ENCODE results near the gene KCNIP3.

The KCNIP3 gene

DNA sequence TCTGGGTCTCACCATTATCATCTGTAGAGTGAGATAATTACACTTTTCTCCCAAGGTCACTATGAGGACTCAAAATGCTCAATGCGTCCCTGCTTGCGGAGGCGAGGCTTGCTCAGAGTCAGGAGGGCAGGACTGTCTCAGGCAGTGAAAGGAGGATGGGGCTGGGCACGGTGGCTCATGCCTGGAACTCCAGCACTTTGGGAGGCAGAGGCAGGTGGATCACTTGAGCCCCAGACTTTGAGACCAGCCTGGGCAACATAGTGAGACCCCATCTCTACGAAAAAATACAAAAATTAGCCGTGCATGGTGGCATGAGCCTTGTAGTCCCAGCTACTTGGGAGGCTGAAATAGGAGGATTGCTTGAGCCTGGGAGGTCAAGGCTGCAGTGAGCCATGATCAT lies 1.8 kb upstream of the KCNIP3 start:
- DNase-seq: no peak

DNA sequence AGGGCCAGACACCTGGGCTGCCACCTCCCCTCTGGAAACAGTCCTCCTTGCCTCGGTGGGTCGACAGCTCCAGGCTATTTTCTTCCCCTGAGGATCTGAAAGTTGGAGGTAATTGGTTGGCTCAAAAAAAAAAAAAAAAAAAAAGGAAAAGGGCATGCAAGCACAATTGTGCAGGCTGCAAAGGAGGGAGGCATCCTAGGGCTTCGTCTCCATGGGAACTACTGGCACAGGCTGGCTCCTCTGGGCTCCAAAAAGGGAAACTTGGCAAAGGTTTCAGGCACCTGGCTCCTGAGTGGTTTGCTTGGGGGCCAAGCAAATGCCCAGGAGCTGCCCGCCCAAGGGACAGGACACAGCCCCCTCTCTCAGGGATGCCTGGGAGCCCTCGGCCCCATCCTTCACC lies 1.1 kb upstream of the KCNIP3 start:
- DNase-seq: no peak

DNA sequence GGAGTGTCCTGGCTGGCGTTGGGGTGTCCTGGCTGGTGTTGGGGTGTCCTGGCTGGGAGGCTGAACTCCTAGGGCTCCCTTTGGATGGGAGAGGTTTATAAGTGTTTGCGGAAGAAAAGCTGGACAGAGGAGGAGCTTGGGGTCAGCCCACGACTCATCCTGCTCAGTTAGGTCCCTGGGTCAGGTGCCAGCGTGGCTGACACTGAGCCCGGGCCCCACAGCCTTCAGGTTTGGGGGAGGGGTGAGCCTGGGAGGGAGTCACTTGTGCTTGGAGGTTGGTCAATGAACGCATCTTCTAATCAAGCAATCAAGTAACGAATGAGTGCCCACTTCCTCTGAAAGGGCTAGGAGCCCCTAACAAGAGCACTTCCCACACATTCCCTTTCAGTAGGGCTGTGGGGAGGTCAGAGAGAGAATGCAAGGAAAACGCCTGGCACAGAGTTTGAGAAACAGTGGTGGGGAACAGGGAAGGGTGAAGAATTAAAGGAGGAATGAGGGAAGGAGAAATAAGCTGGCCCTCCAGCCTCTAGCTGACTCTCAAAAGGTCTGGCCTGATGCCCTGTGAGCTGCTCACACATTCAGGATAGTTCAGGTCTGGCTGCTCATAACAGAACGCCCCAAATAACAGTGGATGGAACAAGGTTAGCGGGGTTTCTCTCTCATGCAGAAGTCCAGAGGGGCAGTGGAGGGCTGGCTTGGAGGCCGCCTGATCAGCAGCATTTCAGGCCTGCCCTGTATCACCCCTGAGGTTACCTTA lies 670 bp downstream of the KCNIP3 start:
- DNase-seq: no peak

DNA sequence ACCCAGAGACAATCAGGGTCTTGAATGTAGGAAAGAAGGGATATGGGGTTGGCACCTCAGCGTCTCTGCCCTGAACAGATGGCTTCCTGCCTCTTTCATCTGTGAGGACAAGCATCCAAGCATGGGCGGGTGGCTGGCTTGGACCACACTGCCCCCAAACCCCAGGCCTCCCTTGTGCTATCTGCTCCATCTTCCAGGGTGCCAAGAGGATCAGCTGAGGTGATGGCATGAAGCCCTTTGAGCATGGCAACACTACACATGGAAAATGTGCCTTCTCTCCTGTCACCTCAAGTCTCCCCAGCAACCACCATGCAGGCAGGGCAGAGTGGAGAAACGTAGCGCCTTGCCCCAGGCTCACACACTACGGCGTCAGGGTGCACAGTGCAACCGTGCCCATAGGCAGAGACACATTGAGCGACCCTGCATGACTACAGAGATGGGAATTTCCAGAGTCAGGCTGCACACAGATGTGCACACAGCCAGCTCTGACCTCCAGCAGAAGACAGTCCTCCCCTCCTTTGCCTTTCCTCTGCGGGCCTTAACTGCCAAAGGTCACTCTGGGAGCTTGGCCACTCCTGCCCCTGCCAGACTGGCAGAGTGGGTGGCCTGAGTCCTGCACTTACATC lies 1.5 kb downstream of the KCNIP3 start:
- no peak for DNase-seq

DNA sequence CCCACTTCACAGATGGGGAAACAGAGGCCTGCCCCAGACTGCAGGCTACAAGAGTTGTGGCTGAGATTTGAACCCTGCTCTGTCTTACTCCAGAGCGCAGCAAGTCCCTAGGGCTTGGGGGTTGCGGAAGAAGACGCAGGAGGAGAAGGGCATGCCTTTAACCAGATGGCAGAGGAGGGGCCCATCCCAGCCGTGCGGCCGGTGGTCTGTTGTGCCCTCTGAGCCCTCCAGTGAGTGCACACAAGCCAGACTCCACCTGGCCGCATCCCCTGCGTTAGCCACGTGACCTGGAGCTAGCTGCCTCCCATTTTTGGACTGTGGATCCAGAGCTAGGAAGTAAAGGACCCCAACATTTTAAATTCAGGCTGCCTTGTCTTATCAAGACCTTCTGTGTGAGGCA lies 2.8 kb downstream of the KCNIP3 start:
- no peak for DNase-seq

DNA sequence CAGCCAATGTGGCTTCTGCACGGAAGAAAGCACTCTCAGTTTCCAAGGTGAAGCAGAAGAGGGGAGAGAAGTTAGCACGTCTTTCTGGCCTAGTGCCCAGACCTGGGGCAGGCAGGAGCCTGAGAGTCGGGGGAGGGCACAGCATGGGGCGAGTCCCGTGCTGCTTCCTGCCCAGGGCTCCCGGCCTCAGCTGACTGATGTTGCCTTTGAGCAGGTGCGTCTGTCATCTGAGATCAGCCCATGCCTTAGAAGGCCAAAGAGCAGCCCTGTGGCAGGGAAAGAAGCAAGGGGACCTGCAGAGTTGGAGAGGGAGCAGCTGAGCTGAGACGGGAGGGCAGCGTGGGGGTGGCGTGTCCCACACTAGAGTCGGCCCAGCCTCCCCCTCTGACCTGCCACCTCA lies 3.3 kb downstream of the KCNIP3 start:
- DNase-seq: no peak

DNA sequence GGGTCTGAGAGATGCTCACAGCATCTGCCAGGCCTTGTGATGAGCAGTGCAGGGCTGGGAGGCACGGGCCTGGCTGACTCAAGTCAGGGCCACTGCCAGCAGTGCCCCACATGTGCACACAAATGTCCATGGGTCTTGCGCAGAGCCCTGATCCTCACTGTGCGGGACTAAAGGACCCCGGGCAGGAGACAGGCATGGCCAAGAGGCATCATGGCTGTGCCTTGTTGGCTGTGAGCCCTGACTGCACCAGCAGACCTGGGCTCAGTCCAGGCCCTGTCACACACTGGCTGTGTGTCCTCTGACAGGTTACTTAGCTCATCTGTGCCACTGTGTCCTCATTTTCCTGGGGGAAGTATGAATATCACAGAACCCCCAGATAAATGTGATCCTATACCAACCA lies 4.0 kb downstream of the KCNIP3 start:
- DNase-seq: no peak

DNA sequence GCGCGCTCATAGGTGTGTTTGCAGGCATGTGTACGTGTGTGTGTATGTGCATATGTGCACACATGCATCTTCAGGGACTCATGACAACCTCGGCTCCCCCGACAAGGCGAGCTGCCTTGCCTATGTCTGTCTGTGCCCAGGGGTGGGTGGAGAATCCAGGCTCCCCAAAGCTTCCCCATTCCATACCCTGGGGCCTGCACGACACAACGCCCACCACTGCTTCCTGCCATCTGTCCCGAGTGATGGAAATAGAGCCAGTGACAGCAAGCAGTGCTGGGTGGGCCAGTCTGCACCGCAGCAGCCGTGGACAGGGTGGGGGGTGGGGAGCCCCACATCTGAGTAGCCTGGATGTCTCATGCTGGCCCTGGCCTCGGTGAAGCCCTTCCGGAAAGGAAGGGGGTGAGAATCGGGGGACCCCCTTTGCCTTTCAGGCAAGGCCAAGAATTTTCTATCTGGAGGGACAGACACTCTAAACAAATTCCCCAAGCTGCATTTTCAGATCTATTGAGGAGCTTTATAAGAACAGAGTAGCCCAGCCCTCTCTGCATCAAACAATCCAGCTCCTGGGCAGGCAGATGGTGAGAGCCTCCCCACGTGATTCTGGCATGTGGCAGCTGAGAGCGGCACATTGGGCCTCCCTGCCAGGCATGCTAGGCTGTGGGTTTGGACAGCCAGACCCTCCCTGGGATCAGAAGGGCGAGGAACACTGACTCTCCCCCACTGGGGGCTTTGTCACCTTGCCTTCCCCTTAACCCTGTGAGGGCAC lies 4.9 kb downstream of the KCNIP3 start:
- DNase-seq: no peak

DNA sequence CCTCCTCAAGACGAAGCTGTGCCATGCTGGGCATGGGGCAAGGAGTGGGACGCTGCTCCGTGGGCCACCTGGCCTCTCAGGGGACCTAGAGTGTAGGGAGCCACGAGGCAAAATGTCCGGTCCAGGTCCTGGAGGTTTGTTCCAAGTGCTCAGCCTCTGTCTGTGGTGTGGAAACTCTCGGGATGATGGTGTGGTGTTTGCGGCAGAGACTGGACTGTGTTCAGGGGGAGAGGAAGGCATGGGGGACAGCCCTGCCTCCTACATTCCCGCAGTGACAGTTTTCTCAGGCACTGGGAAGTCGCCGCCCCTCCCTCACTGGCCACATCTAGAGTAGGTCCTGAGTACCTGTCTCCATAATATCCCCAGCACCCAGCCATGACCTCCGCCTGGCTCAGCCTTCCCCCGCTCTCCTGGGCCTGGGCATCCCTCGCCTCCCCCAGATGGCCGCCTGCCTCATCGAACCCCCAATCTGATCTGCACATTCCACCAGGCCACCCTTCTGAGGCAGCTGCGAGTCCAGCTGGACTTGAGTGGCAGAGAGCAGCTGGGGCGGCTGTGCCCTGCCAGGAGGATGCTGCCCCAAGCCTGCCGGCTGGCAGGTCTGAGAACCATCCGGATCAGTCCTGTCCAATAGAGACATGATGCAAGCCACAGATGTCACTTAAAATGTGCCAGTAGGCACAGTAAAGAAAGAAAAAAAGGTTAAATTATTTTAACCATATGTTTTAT lies 6.2 kb downstream of the KCNIP3 start:
- DNase-seq: no peak

DNA sequence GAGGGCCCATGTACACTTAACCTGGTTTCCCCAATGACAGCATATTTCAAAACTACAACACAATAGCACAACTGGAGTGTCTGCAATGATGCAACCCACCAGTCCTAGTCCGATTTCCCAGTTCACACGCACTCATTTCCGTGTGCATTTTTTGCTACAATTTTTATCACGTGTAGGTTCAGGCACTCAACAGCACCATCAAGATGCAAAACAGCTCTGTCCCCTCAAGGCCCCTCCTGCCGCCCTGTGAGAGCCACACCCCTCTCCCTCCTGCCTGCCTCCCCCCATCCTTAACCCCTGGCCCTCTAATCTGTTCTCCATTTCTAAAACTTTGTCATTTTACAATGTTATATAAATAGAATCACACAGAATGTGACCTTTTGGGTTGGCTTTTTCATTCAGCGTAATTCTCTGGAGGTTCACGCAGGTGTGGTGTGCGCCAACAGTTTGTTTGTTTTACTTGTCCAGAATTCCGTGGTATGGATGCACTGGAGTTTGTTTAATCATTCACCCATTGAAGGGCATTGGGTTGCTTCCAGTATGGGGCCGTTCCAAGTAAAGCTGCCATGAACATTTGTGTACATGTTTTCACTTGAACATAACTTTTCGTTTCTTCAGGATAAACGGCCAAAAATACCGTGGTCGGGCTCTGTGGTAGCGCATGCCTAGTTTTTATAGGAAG lies 8.4 kb downstream of the KCNIP3 start:
- no peak for DNase-seq

DNA sequence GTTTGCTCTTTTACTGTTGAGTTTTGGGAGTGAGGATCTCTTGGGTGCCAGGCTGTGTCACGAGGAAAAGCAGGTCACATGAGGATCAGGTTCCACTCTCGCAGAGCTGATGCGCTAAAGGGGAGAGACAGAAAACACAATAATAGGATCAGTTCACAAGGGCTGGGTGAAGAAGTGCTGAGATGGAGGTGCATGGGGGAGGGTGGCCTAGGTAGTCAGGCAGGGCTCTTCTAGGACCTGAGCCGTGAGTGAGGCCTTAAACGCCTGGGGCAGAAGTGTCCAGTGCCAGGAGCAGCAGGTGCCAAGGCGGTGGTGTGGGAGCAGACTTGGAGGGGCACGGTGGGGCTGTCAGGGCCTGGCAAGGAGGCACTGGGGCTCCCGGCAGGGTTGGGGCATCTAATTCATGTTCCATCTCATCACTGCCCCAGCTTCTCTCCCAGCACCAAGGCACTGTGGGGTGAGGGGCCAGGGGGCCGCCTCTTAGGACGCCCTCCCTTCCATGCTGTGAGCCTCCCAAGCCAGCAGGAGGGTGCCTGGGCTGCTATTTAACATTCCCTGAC lies 9.3 kb downstream of the KCNIP3 start:
- DNase-seq: no peak

DNA sequence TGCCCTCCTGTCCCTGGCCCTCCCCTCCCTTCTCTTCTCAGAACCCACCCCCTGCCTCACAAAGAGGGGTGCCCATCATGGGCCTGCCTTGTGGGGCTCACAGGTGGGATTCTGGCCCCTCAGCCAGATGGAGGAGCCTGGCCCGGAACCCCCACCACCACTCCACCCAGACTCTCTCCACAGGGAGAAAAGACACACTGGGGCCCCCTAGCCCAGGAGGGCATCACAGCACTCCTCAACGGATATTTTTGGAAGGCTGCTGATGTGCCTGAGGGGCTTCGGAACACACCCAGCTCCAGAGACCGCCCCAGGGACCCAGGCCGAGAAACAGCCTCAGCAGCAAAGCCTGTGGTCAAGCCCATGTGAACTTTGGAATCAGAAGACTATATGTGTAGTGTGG lies 9.9 kb downstream of the KCNIP3 start:
- no peak for DNase-seq

DNA sequence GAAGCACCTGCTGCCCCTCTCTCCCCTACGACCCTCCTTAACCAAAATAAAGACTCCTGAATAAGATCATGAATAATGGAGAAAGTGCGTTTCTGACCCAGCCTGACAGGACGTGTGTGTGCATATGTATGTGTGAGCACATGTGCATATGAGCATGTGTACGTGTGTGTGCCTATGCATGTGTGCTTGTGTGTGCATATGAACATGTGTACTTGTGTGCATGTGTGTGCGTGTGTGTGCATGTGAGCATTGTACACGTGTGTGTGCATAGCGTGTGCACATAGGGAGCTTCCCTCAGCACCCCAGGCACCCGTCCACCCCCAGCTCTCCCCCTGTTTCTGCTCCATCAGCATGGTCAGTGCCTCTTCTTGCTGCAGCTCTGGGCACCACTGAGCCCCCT lies 10.7 kb downstream of the KCNIP3 start:
- no peak for DNase-seq

DNA sequence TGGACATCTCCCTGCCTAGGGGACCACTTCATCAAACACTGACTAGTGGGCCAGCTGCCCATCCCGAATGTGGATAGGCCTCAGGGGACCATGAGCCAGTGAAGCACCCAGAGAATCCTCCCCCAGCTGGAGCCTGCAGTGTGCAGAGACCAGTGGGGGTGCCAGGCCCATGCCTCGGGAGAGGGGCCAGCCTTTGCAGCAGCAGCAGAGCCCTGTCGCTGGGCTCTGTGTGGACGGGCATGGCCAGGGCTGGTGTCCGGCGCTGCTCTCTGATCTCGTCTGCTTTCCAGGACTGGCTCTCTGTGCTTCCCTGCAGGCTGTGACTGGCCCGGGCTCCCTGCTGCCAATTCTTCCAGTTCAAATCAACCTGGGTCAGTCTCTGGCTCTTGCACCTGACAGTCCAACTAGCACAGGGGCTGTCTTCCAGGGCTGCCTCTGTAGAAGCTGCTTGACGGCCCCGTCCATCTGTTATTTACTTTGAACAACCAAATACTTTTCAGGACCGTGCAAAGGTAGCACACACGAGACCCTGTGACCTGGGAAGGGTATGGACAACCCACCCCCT lies 11.4 kb downstream of the KCNIP3 start:
- DNase-seq: no peak

DNA sequence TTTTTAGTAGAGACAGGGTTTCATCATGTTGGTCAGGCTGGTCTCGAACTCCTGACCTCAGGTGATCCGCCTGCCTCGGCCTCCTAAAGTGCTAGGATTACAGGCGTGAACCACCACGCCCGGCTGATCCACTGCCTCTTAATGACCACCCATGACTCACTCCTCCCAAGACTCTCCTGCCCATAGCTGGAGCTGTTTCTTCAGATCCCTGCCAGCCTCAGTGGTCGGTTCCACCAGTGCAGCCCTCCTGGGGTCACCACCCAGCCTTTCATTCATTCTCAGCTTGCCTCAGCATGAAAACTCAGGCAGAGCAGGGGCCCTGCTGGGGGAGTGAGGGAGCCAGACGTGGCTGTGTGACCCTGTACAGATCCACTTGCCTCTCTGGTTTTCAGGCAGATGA lies 12.5 kb downstream of the KCNIP3 start:
- no peak for DNase-seq

DNA sequence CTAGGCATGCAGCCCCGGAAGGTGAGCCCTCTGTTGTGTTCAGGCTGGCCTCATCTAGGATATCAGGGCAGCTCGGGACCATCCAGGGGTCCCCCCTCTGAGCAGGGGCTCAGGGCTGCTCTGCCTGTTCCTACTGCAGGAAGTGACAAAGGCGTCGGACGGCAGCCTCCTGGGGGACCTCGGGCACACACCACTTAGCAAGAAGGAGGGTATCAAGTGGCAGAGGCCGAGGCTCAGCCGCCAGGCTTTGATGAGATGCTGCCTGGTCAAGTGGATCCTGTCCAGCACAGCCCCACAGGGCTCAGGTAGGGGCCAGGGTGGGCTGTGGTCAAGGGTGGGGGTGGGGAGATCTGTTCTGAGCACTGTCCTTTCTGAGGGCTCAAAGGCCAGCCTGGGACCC lies 13.1 kb downstream of the KCNIP3 start:
- no peak for DNase-seq

DNA sequence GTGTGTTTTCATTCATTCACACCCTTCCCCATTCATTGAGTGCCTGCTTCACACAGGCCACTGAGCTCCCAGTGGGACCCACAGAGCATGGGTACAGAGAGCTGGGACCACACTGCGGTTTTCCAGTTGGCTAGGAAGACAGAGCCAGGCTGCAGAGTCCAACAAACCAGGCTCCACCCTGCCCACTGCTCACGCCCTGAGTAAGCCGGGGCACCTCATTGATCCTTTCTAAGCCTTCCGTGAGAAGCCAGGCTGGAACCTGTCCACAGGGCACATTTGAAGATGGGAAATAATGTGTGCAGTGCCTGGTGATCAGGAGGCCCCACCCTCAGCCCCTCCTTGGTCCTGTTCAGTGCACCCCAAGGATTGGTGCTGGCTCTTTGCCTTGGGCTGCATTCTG lies 13.5 kb downstream of the KCNIP3 start:
- DNase-seq: no peak

DNA sequence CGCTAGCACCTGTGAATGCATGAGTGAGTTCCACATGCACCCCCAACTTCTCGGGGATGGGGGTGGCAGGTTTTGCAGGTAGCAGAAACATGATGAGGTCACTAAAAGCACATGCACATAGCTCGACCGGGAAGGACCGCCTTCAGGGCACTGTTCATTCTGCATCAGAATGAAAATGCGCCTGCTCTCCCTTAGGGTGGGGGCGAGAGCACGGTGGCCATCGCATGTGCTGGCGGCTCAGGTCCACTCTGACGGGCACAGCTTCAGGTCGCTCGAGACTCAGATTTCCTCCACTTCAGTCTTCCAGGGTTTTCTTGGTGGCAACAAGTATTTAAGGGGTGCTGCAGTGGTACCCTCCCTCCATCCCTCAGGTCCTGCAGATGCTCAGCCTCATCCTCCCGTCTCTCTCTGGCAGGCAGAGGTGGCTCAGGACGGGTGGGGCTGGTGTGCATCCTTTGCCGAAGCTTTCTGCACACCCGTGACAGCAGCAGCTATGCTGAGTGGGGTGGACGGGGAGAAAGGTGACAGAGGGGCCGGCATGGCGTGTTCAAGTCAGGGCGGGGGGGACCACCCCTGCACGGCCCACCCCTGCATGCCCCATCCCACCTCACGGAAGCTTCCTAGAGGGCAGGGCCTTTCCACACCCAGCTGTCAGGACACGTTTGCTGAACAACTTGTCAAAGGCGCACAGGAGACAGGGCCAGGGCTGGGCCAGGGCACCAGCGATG lies 14.8 kb downstream of the KCNIP3 start:
- no peak for DNase-seq

DNA sequence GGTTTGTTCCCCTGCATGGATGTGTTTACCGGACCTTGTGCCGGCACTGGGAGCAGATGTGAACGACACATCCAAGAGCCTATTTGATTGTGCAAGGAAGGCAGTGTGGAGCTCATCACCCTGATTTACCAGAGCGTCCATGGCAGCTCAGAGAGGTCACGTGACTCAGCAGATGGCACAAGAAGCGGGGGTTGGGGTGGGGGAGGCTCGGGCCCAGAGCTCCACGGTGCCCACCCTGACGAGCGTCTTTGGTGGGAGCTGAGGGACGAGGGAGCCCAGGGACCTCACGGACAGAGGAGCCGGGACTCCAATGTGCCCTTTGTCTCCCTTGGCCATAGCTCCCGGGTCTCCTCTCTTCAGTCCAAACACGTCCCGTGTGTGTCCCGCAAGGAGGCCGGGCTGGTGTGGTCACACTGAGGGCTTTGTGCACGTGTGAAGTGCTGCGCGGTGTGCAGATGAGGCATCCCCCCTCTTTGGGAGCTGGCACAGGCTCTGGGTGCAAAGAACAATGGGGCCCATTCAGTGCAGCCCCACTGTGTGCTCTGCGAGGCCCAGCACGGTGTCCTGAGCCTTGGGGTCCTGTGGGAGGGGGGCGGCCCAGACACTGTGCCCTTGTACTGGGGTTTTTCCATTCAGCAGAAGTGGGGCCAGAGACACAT lies 15.5 kb downstream of the KCNIP3 start:
- no peak for DNase-seq

Data from right kidney (tissue), 1 donor.